Mesothelial cell of epicardium (in vitro differentiated cells): ENCODE results near the gene KDM4C. TPM values are rescaled to one million over a fixed set of nuclear protein-coding genes. Genes with fewer than 3 reads are reported as not detected.

Experiments
- DNase-seq, 2 experiments: peaks; one replicate each; pipeline ENCODE4 v3.0.0; 2021; ENCODE audit warnings: low spot score in 2 of 2; ENCODE audit not compliant: unreplicated experiment in 2 of 2
- H3K27ac Mint-ChIP-seq: 2 replicates; pipeline ENCODE4 v1.8.0; 2021; ENCODE audit warnings: mixed read lengths
- H3K27me3 Mint-ChIP-seq: 2 replicates; pipeline ENCODE4 v1.8.0; 2021; ENCODE audit warnings: low read depth, mixed read lengths
- H3K36me3 Mint-ChIP-seq: 2 replicates; pipeline ENCODE4 v1.8.0; 2021; ENCODE audit warnings: mixed read lengths
- H3K4me1 Mint-ChIP-seq: 2 replicates; pipeline ENCODE4 v1.8.0; 2021; ENCODE audit warnings: mixed read lengths
- H3K4me3 Mint-ChIP-seq: 2 replicates; pipeline ENCODE4 v1.8.0; 2021; ENCODE audit warnings: mild to moderate bottlenecking, moderate library complexity, mixed read lengths
- H3K9me3 Mint-ChIP-seq: 2 replicates; pipeline ENCODE4 v1.8.0; 2021; ENCODE audit warnings: mixed read lengths
- CTCF ChIP-seq: fragments of 200-600 bp; sonication (generic); IDR thresholded peaks from one replicate; pipeline ENCODE4 v1.5.0; 2021; ENCODE audit warnings: antibody characterized with exemption; ENCODE audit not compliant: unreplicated experiment
- total RNA-seq: library from RNA; stranded (reverse); gene quantifications from 3 replicates; pipeline ENCODE4 v1.2.1, GENCODE V29; 2021

KDM4C gene
- total RNA-seq, 1 donor from 2014 or later, result 25.4 TPM

GRCh38 chr9:7164440-7165330, 406.9 kb downstream of the KDM4C start:
- H3K4me1 Mint-ChIP-seq, result peaks cover 27% of the 10 kb centered on the region

GRCh38 chr9:7165331-7165975, 407.7 kb downstream of the KDM4C start:
- TF ChIP-seq CTCF, result no peak

More at GRCh38 chr9:7164440-7165330, 406.9 kb downstream of the KDM4C start:
- DNase-seq, result no peak
- H3K36me3 Mint-ChIP-seq, result peaks cover 6% of the 10 kb centered on the region
- H3K27ac Mint-ChIP-seq, result no peak overlapping the region
- H3K9me3 Mint-ChIP-seq, result peaks cover 7% of the 10 kb centered on the region
- no peaks in the 10 kb centered on the region for H3K27me3 Mint-ChIP-seq
- no peak overlapping the region for H3K4me3 Mint-ChIP-seq
- TF ChIP-seq CTCF, result no peak

GRCh38 chr9:7166074-7166473, 408.3 kb downstream of the KDM4C start:
- Mint-ChIP-seq H3K27me3 (no peaks in the 10 kb centered on the region), H3K27ac (no peak overlapping the region), H3K4me3 (no peak overlapping the region), H3K9me3 (no peaks in the 10 kb centered on the region), H3K4me1 (peaks cover 26% of the 10 kb centered on the region), H3K36me3 (no peaks in the 10 kb centered on the region)
- TF ChIP-seq CTCF, result no peak
- DNase-seq, result no peak

More at GRCh38 chr9:7165331-7165975, 407.7 kb downstream of the KDM4C start:
- DNase-seq, result no peak
- peaks cover 27% of the 10 kb centered on the region for H3K4me1 Mint-ChIP-seq
- H3K36me3 Mint-ChIP-seq, result no peaks in the 10 kb centered on the region
- H3K27me3 Mint-ChIP-seq, result no peaks in the 10 kb centered on the region
- no peaks in the 10 kb centered on the region for H3K9me3 Mint-ChIP-seq
- H3K4me3 Mint-ChIP-seq, result no peak overlapping the region
- H3K27ac Mint-ChIP-seq, result no peak overlapping the region

- no peaks in the 10 kb centered on the region for H3K27me3 Mint-ChIP-seq
- no peak for DNase-seq
- no peaks in the 10 kb centered on the region for H3K9me3 Mint-ChIP-seq
- peaks cover 25% of the 10 kb centered on the region for H3K4me1 Mint-ChIP-seq
- no peak overlapping the region for H3K27ac Mint-ChIP-seq
- no peak overlapping the region for H3K4me3 Mint-ChIP-seq
- peaks cover 7% of the 10 kb centered on the region for H3K36me3 Mint-ChIP-seq
- TF ChIP-seq CTCF, result no peak
Measured at GRCh38 chr9:7169717-7170389, 412.1 kb downstream of the KDM4C start.

- DNase-seq, result no peak
- no peak for TF ChIP-seq CTCF
- H3K4me1 Mint-ChIP-seq, result peaks cover 20% of the 10 kb centered on the region
- no peak overlapping the region for H3K27ac Mint-ChIP-seq
- peaks cover 7% of the 10 kb centered on the region for H3K36me3 Mint-ChIP-seq
- no peaks in the 10 kb centered on the region for H3K27me3 Mint-ChIP-seq
- H3K9me3 Mint-ChIP-seq, result no peaks in the 10 kb centered on the region
- H3K4me3 Mint-ChIP-seq, result no peak overlapping the region
Measured at GRCh38 chr9:7171396-7172153, 413.8 kb downstream of the KDM4C start.
